Adrenal gland (tissue), 12 donors: ENCODE measurements around the gene NRARP. TPM values are rescaled to one million over a fixed set of nuclear protein-coding genes. Genes with fewer than 3 reads are reported as not detected.
"Not testable (repeated sequence)": the region's sequence is repeated elsewhere in the genome, so short reads cannot be mapped to it uniquely, and the experiment has no call there.

Experiments
- DNase-seq, 7 donors: peaks; one replicate each; pipeline ENCODE4 v3.0.0-alpha.2; 2019 to 2020
- H3K27ac ChIP-seq, 5 donors: fragments of 200-600 bp; sonication (generic) in 4 of 5; 1 replicate in 3 of 5; 2 replicates in 2 of 5; pipeline versions ENCODE4 v1.5.1 to v1.8.0; 2016 to 2020; ENCODE audit warnings: mild to moderate bottlenecking in 1 of 5
- H3K27me3 ChIP-seq: fragments of 200-600 bp; 2 replicates; pipeline ENCODE4 v1.8.0; 2021
- H3K36me3 ChIP-seq, 2 donors: fragments of 200-600 bp; replicated peaks in 1 of 2; 1 replicate in 1 of 2; 2 replicates in 1 of 2; pipeline versions ENCODE4 v1.5.1 to v1.8.0; 2018 to 2022
- H3K4me1 ChIP-seq, 2 donors: fragments of 200-600 bp; replicated peaks in 1 of 2; 1 replicate in 1 of 2; 2 replicates in 1 of 2; pipeline versions ENCODE4 v1.5.1 to v1.8.0; 2018 to 2021
- H3K4me3 ChIP-seq, 4 donors: fragments of 200-600 bp; sonication (generic) in 3 of 4; one replicate each; pipeline ENCODE4 v1.5.1; 2016 to 2018
- H3K9me3 ChIP-seq, 3 donors: fragments of 200-600 bp; sonication (generic) in 1 of 3; replicated peaks in 1 of 3; 1 replicate in 2 of 3; 2 replicates in 1 of 3; pipeline versions ENCODE4 v1.5.1 to v1.8.0; 2016 to 2021
- CTCF ChIP-seq, 6 experiments: fragments of 450-650 bp in 4 of 6; fragments of 200-600 bp in 2 of 6; sonication (generic) in 1 of 6; IDR thresholded peaks; 1 replicate in 5 of 6; 2 replicates in 1 of 6; pipeline versions ENCODE4 v1.5.1 to v1.8.0; 2016 to 2021; ENCODE audit warnings: antibody characterized with exemption in 6 of 6, mild to moderate bottlenecking in 2 of 6, moderate library complexity in 1 of 6
- POLR2A ChIP-seq, 2 donors: fragments of 450-650 bp; IDR thresholded peaks; one replicate each; pipeline ENCODE4 v1.6.1; 2017; ENCODE audit warnings: antibody characterized with exemption in 2 of 2, mild to moderate bottlenecking in 2 of 2, moderate library complexity in 1 of 2
- WGBS, 4 donors: extraction: QIAGEN DNeasy Blood & Tissue Kit in 2 of 4; methylation state at CpG; one replicate each; pipeline versions ENCODE4 v1.1.5 to v1.1.7; 2013 to 2017; 5-methylcytosine and 5-hydroxymethylcytosine counted together
- intact Hi-C, 2 donors: fragments of 100-400 bp; cut with DNase I; formaldehyde crosslinking; loops; one replicate each; pipeline versions ENCODE4 v1.14.1 to v1.15.0; 2022 to 2023
- polyA plus RNA-seq, 3 donors: library from polyadenylated mRNA; stranded (reverse); fragments of 200-250 nt in 2 of 3; fragments of 350-450 nt in 1 of 3; fragmentation: Illumina TruSeq in 1 of 3; extraction: RNeasy Lipid Tissue Mini Kit (QIAGEN cat#74804) in 1 of 3; gene quantifications; one replicate each; pipeline ENCODE4 v1.2.3, GENCODE V29; 2013 to 2014
- total RNA-seq, 9 donors: library from RNA; depleted of rRNA in 4 of 9; stranded (reverse); fragments of >200 nt in 4 of 9; fragments of 120-200 nt in 1 of 9; fragmentation: NEBNext Ultra II Directional in 1 of 9; extraction: Animal tissue kit (Norgen Biotek cat#: 25700) in 1 of 9; gene quantifications; one replicate each; pipeline versions ENCODE4 v1.1.0 to v1.2.4, GENCODE V29; 2013 to 2023
- donor health status: healthy with polysubstance abuse.
- donor health status: Bipolar disorder and iron deficiency.
- donor health status: DM: yes; HTN: yes; CAD: no.
- donor health status: DM: no; HTN: no; CAD: no.
- donor health status: DM: no; HTN: no; CAD: no.
- donor health status: DM: yes; HTN: yes; CAD: no.

Gene NRARP
- total and polyA plus RNA-seq, 12 donors = 0.59 to 11.2 (median 2.7) TPM

- WGBS, 4 donors = 86 to 92% (median 90%) methylated on average over 23 to 24 of the region's 24 CpGs
- intact Hi-C loops = no loop called here
- Histone ChIP-seq H3K4me1 (no peaks in the 10 kb centered on the region), H3K27ac (no peak overlapping the region), H3K9me3 (no peaks in the 10 kb centered on the region), H3K4me3 (no peak overlapping the region), H3K36me3 (peaks cover 0 to 43% of the 10 kb centered on the region in 2 donors), H3K27me3 (no peaks in the 10 kb centered on the region)
- TF ChIP-seq POLR2A (IDR thresholded peaks at IDR 0.05) = no peak
- TF ChIP-seq CTCF (IDR thresholded peaks at IDR 0.05) = no peak
- no peak for DNase-seq
These were observed 39.2 kb downstream of the NRARP start for GRCh38 chr9:137262909-137263285.

GRCh38 chr9:137262173-137262908 lies 39.7 kb downstream of the NRARP start:
- peaks cover 0 to 45% of the 10 kb centered on the region in 2 donors for H3K36me3 ChIP-seq
- intact Hi-C loops, H3K4me1 ChIP-seq, H3K9me3 ChIP-seq, H3K4me3 ChIP-seq, H3K27me3 ChIP-seq, H3K27ac ChIP-seq: not testable (repeated sequence)
- 34 to 40% (median 37%) methylated on average over 13 to 15 of the region's 15 CpGs for WGBS, 4 donors
- peak; percentile 23 to 62 (median 52) for TF ChIP-seq CTCF (IDR thresholded peaks at IDR 0.05)
- DNase-seq = peak in 4 of 7 donors; percentile 39 to 74 (median 62)

- intact Hi-C loops = no loop called here
- H3K4me1 ChIP-seq = peaks cover 14 to 26% of the 10 kb centered on the region in 2 donors
- no peak for TF ChIP-seq POLR2A (IDR thresholded peaks at IDR 0.05)
- TF ChIP-seq CTCF (IDR thresholded peaks at IDR 0.05) = no peak
- H3K9me3 ChIP-seq = no peaks in the 10 kb centered on the region
- no peaks in the 10 kb centered on the region for H3K27me3 ChIP-seq
- H3K27ac ChIP-seq = no peak overlapping the region
- WGBS, 4 donors = 90 to 93% (median 92%) methylated on average over 8 to 15 of the region's 15 CpGs
- H3K36me3 ChIP-seq = peaks cover 0 to 15% of the 10 kb centered on the region in 2 donors
- H3K4me3 ChIP-seq = no peak overlapping the region
- DNase-seq = no peak
These were observed 45.2 kb downstream of the NRARP start for GRCh38 chr9:137256856-137257255.

- 76 to 96% (median 79%) methylated on average over 3 to 15 of the region's 15 CpGs for WGBS, 4 donors
- H3K4me1 ChIP-seq = peaks cover 14 to 26% of the 10 kb centered on the region in 2 donors
- intact Hi-C loops = no loop called here
These were observed 45.7 kb downstream of the NRARP start for GRCh38 chr9:137256362-137256761.

More at GRCh38 chr9:137256362-137256761, 45.7 kb downstream of the NRARP start:
- no peaks in the 10 kb centered on the region for H3K9me3 ChIP-seq
- H3K27ac ChIP-seq = no peak overlapping the region
- H3K36me3 ChIP-seq = peaks cover 0 to 15% of the 10 kb centered on the region in 2 donors
- no peak for DNase-seq
- TF ChIP-seq CTCF (IDR thresholded peaks at IDR 0.05) (no peak), POLR2A (IDR thresholded peaks at IDR 0.05) (no peak)
- H3K4me3 ChIP-seq = peak overlapping the region in 1 of 4 donors; percentile 99
- no peaks in the 10 kb centered on the region for H3K27me3 ChIP-seq
